GM15510 (cell line): ENCODE measurements around the gene PBXIP1.

Experiments used
- POLR2A ChIP-seq: IDR thresholded peaks from 3 replicates; pipeline ENCODE4 v1.6.1; 2011; ENCODE audit warnings: borderline replicate concordance; ENCODE audit not compliant: insufficient read length; ENCODE audit errors: extremely low read depth

Gene PBXIP1, protein sequence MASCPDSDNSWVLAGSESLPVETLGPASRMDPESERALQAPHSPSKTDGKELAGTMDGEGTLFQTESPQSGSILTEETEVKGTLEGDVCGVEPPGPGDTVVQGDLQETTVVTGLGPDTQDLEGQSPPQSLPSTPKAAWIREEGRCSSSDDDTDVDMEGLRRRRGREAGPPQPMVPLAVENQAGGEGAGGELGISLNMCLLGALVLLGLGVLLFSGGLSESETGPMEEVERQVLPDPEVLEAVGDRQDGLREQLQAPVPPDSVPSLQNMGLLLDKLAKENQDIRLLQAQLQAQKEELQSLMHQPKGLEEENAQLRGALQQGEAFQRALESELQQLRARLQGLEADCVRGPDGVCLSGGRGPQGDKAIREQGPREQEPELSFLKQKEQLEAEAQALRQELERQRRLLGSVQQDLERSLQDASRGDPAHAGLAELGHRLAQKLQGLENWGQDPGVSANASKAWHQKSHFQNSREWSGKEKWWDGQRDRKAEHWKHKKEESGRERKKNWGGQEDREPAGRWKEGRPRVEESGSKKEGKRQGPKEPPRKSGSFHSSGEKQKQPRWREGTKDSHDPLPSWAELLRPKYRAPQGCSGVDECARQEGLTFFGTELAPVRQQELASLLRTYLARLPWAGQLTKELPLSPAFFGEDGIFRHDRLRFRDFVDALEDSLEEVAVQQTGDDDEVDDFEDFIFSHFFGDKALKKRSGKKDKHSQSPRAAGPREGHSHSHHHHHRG

DNA sequence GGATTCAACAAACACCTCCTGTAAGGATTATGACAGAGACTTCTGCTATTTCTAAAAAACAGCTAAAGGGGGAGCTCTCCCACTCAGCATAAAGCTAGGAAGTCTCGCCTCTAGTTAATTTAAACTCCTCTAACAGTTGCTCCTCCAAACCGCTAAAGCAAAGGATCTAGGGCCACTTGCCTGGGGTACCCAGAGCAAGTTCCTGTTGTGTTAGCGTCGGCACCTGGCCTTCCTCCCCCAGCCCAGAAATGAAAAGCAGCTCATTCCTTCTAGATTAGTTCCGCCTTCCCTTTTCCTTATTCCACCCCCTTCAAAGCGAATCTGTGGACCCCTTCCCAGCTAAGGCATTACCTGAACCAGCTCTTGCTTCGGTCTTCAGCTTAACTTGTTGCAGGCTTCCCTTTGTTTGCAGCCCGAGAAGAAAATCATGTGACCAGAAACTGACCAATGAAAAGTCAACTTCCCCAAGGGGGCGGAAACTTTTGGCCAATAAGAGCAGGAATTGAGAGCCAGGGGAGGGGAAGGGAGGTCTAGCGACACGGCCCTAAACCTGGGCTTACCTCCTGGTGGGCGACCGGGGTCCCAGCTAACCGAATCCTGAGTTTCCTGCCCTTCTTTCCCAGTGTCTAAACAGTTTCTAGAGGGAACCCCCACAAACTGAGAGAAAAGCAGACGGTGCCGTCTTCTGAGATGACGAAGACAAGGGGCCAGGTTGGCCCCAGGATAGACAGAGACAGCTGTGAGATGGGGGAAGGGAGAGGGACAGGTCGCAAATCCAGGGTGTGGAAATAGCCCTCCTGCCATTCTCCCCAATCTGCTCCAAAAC is at the start of gene PBXIP1:
PBXIP1 (minus strand) TSS at position 382 of the 826 bp plus-strand sequence. CDS start 2,378 bp downstream, outside the sequence.
- no peak for TF ChIP-seq POLR2A

DNA sequence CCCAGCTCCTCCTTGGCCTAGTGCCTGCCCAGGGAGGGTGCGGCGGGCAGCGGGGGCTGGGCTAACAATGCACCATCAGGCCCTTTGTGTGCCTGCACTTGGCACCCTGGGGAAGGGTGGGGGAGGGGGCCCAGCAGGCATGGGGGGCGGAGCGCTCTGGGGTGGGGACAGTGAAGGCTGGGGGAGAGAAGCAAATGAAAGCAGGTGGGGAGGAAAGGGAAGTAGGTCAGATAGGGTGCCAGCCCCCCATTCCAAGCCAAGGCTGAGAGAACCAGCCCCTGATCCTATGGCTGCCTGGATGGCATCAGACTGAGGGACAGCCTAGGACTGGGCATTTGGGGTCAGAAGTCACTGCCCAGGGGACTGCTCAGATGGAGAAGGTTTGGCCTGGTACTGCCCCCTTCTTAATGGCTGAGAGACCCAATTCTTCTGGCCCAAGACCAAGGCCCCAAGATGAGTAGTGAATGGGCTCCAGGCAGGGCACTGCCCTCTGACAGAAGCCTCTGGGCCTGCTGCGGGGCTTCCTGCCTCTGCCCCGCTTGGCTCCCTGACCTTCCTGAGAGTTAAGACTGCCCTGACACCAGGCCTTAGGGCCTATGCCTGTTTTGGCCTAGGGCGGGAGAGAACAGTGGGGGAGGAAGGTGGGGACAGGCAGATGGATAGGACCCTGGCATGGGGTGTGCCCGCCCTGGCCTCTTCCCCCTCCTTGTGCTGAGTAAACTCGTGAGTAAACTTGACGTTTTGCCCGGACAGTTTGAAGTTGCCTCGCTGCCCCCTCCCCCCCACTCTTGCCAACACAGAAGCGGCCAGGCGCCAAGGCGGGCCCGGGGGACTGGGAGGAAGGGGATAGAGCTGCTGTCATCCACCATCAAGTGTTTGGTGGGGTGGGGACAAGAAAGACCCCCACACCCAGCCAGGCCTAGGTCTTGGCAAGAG is 49.4 kb upstream of the PBXIP1 start:
- TF ChIP-seq POLR2A: no peak

DNA sequence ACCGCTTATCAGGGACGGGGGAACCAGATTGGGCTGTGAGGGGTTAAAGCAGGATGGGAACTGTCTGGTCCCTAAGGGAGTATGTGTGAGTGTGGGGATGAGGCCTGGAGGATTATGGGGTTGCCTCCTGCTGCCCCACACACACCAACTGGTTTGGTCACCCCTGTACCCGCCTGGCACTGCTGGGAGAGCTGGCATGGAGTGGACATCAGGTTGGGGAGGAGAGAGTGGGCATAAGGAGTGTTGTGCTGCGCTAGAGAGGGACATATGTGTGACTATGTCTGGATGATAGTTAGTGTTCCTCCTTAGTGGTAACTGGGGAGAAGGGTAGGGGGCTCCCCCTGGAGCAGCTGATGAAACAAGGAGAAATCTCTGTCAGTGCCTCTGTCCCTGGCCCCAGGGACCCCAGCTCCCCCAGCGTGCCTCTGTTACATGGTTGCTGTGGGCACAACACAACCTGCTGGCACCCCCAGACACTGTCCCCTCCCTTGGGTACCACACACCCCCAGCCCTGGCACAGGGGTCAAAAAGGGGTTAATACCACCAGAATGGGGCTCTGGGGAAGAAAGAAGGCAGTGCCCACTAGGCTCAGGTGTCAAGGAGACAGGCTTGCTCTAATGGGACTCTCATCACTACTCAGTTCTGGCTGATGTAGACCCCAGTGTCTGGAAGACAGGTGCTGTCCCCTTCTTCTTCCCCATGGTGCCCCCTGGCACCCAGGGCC is 48.6 kb upstream of the PBXIP1 start:
- TF ChIP-seq POLR2A: no peak

DNA sequence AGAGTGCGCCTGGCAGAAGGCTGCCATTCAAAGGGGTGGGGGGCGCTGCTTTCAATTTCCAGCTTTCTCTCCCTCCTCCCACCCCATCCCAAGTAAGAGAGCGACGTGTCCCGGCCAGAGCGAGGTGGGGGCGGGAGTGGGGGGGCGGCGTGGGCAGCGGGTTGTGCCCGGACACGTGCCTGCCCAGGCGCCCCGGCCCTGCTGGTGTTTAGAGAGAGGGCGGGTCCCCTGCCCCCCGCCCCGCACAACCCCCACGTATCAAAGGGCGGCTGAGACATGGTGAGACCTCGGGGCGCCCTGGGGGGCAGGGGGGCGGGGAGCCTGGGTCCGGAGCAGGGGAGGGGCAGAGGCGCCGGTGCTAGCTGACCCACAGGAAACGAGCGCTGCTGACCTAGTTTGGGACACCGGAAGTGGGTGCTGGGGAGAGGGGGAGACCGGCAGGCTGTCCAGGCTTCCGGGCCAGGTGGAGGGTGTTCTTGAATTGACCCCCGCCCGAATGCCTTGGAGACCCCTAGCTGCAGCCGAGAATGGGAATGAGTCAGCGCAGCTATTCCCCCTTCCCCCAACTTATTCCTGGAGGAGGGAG is 48.0 kb upstream of the PBXIP1 start:
- TF ChIP-seq POLR2A: no peak

DNA sequence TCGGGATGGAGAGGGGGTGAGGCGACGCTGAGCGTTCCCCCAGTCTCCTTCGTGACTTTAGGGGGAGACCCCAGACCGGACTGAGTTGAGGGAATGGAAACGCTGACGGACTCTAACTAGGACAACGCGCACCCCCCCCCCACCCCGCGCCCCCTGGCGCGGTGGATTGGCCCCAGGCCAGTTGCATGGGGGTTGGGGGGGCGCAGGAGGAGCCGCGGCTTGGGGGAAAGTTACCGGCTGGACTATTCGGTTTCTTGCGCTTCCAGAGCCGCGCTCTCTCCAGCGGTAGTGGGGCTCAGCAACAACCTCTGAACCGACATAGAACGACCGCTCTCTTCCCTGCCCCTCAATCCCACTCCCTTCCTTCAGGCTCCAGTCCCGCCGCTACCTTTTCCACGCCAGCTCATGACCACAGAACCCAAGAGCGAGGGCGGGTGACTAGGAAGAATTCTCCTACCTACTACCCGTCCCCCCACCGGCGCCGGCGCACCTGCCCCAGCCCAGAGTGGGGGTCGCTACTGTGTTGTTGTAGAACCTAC is 47.4 kb upstream of the PBXIP1 start:
- peak; percentile 14 for TF ChIP-seq POLR2A

DNA sequence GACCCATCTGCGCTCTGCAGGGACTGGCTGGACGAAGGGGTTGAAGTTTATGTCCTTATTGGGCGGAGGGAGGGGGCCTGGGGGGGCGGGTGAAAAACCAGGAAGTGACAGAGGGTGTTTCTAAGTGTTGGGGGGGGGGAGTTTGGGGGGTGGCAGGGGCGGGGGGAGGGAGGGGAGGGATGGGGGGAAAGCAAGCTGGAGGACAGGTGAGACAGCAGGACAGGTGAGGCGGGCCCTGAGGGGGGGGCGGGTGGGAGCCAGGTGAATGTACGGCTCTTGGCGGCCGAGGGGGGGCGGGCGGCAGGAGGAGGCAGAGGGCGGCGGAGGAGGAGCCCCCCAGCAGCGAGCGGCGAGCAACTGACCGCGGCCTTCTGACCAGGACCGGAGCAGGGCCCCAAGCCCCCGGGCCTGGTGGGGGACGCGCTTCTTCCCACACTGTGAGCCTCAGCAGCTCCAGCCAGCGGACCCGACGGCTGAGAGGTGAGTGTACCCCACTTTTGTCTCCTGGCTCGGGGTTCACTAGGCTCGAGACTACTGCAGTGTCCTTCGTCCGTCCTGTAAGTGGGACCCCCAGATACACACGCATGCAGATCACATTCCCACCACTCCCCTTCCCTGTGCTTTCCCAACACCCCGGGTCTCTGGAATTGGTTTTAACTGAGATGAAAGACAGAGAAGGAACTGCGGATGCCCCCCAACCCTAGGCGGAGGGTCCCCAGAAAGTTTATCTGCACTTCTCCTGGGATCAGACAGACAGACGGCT is 46.7 kb upstream of the PBXIP1 start, which contains the start of gene ZBTB7B:
ZBTB7B (plus strand) TSS at position 339 of the 763 bp plus-strand sequence. CDS start 11,859 bp downstream, outside the sequence.
- no peak for TF ChIP-seq POLR2A

DNA sequence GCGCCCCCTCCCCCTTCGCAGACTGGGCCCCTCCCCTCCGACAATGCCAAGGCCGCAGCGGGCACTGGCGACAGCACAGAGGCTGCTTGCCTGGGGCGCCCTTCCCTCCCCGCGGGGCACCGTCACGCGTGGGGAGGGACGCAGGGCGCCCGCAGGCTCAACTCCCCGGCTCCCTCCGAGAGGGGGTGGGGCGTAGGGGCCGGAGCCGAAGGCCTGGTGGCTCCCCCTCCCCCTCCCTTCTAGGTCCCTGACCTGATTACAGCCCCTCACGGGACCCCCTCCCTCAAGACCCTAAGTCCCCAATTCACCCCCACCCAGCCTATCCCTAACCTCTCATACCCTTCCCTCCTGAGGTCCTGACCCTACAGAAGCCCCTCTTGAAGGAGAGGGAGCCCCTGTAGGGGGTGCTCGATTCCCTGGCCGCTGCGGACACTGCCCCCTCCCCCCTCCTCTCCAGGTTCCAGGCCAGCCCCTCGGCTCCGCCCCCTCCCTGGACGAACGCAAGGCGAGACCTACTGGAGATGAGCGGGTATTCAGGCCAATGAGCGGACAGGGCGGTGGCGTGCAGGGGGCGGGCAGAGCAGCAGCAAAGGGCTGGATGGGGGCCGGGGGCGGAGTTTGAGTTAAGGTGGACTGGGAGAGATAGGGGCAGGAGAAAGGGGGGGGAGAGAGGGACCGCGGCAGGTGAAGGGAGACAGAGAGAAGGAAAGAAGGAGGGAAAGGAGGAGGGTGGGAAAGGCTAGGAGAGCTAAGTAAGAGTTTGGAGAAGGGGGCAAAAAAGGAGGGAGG is 46.0 kb upstream of the PBXIP1 start:
- TF ChIP-seq POLR2A: peak; percentile 26

GRCh38 chr1:155001425-155001674 is 45.5 kb upstream of the PBXIP1 start:
- no peak for TF ChIP-seq POLR2A

GRCh38 chr1:155000726-155001424 is 45.0 kb upstream of the PBXIP1 start:
- peak; percentile 60 for TF ChIP-seq POLR2A

DNA sequence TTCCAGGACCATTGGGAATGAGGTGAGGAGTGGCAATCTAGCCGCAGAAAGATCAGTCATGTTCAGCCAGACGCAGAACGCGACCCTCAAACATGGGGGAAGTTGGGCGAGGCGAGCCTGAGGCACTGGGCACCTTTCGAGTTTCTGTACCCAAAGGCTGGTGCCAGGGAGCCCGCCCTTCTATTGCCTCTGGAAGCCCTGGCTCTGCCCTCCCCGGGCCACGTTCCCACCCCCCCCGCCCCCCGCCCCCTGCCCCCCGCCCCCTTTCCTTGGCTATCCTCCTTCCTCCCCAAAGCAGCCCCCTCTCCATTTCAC is 44.5 kb upstream of the PBXIP1 start:
- no peak for TF ChIP-seq POLR2A
